GM12873 (cell line): ENCODE measurements around the gene CACTIN.

Experiments
- TF ChIP-seq, protein P1 (sequence below): IDR thresholded peaks from 2 replicates; pipeline ENCODE4 v1.5.1; 2012; ENCODE audit warnings: low read depth, mild to moderate bottlenecking, moderate library complexity, low read length, control low read depth; ENCODE audit not compliant: insufficient read depth; ENCODE audit errors: missing control alignments

The CACTIN gene

DNA sequence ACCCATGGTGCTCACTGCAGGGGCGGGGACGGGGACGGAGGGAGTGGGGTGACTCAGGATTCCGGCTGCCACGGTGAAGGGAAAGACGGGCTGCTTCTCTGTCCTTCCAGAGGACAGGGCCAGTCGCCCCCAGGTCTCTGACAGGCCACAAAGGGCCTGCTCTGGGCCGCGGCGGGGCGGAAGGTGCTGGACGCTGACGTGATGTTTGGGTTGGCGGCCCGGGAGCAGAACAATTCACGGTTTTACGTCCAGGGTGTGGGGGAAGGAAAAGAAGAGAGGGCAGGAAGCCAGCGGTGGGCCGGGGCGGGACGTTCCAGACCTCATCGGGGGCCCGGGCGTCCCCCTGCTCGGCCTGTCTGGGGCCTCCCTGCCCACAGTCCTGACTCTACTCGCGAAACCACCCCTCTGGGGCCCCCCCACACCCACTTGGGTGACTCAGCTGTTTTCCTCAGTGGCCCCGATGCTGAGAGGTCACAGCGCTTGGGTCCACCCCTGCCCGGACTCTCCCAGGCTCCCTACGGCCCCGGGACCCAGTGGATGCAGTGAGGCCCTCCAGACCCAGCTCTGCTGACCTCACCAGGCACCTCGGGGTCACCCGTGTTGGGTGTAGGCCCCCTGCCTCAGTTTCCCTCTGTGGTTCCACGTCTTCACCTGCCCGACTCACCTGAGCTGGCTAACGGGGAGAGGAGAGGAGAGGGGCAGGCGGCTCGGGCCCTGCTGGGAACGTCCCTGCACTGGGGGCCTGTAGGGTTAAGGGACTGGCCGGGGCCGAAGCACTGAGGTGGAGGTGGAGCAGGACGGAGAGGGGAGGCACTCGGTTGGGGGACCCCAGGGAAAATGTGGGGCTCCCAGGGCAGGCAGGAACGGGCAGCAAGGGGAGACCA lies 44.4 kb upstream of the CACTIN start:
- TF ChIP-seq, protein P1, sequence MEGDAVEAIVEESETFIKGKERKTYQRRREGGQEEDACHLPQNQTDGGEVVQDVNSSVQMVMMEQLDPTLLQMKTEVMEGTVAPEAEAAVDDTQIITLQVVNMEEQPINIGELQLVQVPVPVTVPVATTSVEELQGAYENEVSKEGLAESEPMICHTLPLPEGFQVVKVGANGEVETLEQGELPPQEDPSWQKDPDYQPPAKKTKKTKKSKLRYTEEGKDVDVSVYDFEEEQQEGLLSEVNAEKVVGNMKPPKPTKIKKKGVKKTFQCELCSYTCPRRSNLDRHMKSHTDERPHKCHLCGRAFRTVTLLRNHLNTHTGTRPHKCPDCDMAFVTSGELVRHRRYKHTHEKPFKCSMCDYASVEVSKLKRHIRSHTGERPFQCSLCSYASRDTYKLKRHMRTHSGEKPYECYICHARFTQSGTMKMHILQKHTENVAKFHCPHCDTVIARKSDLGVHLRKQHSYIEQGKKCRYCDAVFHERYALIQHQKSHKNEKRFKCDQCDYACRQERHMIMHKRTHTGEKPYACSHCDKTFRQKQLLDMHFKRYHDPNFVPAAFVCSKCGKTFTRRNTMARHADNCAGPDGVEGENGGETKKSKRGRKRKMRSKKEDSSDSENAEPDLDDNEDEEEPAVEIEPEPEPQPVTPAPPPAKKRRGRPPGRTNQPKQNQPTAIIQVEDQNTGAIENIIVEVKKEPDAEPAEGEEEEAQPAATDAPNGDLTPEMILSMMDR, result no peak

DNA sequence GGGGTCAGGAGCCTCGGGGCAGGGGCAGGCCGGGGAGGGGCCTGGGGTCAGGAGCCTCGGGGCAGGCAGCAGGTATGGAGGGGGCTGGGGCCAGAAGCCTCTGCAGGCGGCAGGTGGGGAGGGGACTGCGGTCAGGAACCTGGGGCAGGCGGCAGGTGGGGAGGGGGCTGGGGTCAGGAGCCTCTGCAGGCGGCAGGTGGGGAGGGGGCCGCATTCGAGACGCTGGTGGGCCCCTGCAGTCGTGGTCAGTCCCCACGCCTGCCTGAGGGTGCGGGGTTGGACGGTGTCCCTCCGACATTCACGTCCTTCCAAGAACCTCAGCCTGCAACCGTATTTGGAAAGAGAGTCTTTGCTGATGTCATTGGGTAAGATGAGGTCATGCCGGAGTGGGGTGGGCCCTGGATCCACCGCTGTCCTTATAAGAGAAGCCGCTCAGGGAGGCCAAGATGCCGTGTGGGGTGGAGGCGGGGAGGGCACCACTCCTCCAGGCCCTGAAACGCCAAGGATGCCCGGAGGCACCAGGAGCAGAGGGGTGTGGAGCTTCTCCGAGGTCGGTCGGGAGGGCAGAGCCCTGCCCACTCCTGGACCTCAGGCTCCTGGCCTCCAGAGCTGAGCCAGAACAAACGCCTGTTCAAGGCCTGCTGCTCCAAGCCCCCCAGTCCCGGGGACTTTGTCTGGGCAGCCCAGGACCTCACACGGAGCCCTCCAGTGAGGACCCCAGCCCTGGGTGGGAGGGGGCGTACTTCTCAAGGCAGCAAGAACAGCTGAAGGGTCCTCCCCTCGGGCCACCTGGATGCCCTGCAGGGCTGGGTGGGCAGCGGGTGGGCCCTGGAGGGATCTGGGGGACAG lies 43.6 kb upstream of the CACTIN start:
- TF ChIP-seq, protein P1, result no peak

DNA sequence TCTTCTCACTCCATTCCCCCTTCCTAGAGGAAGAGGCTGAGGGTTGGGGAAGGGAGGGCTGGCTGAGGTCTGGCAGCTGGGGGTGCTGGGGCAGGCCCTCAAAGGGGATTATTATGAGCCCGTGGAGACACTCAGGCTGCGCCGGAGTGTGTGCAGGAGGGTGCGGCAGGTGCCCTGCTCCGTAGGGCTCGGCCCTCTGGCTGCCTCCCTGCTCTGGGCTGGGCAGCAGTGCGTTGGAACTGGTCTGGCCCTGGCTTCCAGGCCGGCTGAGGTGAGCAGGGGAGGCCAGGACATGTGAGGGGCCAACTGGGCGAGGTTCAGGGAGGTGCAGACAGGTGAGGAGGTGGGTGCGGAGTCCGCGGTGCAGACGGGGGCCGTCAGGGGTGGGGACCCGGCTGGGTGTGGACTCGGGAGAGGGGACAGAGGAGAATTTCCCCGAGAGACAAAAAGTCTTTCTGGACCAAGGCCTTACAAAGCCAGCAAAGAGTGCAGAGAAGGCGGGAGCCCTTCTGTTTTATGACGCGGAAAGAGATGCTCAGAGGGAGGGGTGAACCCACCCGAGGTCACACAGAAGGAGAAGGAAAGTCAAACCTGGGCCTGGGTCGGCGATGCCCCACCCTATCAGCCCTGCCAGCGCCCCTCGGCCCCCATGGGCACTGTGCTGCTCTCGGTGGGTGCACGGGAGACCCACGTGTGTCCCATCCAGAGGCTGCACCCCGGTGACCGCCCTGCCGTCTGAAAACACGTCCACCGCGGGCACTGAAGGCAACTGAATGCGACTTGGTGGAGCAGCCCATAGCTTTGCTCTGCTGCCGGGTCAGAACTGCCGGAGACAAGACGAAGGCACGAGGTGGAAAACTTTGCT lies 42.7 kb upstream of the CACTIN start:
- TF ChIP-seq, protein P1, result no peak

DNA sequence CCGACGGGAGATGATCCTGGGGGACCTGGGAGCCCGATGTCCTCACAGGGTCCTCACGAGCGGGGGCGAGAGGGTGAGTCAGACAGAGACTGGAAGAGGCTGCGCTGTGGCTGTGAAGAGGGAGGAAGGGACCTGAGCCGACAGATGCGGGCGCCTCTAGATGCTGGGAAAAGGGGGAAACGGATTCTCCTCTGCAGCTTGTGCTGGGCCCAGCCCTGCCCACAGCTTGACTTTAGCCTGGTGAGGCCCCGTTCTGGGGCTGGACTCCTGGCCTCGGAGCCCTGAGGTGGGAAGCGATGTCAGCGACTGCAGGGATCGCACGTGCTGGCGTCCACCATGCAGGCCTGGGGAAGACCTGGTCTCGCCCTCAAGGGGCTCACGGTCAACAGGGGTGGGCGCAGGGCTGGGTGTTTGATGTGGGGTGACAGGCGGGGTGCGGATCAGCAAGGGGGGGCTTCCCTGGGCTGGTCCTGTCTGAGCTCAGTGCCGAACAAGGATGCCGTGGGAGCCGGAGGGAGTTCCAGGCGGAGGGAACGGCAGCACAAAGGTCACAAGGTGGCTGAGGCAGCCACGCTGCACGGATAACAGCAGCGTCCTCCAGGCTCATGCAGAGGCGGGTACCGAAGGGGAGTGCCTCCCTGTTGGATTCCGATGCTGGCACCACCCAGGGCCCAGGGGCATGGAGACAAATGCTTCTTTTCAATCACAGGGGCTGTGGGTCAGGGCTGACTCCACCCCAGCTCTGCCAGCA lies 41.9 kb upstream of the CACTIN start:
- TF ChIP-seq, protein P1, result no peak

DNA sequence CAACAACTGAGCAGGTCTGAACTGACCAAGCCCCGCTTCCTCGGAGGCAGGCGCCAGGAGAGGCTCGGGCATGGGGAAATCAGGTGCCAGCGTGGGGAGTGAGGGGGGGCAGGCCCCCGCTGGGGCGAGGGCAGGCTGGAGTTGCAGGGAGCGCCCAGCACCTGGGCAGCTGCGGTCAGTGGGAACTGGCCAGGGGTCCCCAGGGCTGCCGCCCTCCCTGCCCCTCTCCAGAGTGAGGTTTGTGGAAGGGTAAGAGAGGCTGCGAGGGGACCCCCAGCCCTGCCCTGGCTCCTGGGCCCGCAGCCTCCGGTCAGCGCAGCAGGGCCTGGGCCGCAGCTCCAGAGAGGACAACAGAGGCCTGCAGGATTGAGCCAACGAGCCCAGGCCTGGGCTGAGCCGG lies 41.2 kb upstream of the CACTIN start:
- TF ChIP-seq, protein P1, result no peak

DNA sequence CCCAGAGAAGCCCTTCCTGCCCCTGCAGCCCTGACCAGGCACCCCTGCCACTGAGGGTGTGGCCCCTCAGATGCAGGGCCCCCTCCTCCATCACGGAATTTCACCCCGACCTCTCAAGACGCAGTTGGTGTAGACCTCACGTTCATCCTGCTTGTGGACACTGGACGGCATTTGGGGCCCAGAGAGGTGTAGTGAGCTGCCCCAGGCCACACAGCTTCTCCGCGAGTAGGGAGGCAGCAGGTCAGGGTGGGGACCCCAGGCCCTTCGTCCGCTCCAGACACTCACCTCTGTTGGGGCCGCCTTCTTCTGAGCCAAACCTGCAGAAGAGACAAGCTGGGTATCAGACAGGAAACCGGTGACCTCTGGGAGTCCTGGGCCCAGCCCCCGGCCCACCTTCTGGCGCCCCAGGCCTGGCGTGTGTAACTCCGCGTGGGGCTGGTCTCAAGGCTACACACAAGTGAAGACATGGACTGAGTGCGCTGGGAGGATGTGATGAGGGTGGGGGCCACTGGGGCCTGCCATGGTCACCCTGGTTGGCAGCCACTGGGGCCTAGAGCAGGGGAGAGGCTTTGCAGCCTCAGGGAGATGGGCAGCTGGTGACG lies 40.5 kb upstream of the CACTIN start:
- TF ChIP-seq, protein P1, result no peak
